Activated T-cell treated with anti-CD3 and anti-CD28 coated beads for 4 hours (primary cell): ENCODE data around the gene GABRB1.

Experiments used
- DNase-seq: peaks from one replicate; pipeline ENCODE4 v3.0.0-alpha.2; 2020

GABRB1 gene

GRCh38 chr4:47410271-47410670 is 378.9 kb downstream of the GABRB1 start:
- DNase-seq: no peak

DNA sequence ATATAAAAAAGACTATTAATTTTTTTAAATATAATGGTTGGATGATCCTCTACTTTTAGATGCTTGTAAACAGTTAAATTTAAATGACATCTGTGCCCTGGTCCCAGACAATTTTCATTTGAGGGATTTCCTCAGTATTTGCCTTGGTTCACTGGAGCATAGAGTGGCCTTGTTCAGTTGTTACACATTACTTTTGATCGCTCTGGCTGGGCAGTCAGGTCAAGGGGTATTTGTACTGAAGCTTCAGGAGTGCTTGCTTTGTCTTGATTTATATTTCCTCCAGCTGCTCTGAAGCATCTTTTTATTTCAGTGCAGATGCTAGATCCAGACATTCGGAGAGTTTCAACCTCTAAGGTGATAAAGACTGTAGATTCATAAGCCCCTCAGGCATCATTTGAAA is 382.2 kb downstream of the GABRB1 start:
- DNase-seq: no peak

- no peak for DNase-seq
Observed at GRCh38 chr4:47415719-47416118, 384.4 kb downstream of the GABRB1 start.

GRCh38 chr4:47418147-47418546 is 386.8 kb downstream of the GABRB1 start:
- no peak for DNase-seq

DNA sequence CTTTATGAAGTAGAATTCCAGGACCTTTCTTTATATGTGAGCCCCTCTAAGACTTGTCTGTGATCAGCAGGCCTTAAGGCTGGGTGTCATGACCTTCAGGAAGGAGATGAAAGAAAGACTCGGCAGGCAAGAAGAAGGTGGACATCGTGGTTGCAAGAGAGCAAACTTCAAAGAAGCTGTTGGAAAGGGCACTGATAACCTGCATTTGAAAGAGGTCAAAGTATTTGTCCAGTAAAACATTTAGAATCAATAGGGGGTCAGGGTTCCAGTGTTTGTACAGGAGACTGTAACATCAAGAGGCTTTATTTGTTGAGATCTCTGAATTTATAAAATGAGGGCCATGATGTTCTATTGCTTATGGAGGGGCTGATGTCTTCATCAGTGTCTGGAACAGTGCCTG is 387.9 kb downstream of the GABRB1 start:
- no peak for DNase-seq

DNA sequence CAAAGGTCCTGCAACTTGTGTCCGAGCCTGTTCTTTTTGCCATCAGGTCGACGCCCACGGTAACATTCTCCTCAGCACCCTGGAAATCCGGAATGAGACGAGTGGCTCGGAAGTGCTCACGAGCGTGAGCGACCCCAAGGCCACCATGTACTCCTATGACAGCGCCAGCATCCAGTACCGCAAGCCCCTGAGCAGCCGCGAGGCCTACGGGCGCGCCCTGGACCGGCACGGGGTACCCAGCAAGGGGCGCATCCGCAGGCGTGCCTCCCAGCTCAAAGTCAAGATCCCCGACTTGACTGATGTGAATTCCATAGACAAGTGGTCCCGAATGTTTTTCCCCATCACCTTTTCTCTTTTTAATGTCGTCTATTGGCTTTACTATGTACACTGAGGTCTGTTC is 394.3 kb downstream of the GABRB1 start:
- no peak for DNase-seq

DNA sequence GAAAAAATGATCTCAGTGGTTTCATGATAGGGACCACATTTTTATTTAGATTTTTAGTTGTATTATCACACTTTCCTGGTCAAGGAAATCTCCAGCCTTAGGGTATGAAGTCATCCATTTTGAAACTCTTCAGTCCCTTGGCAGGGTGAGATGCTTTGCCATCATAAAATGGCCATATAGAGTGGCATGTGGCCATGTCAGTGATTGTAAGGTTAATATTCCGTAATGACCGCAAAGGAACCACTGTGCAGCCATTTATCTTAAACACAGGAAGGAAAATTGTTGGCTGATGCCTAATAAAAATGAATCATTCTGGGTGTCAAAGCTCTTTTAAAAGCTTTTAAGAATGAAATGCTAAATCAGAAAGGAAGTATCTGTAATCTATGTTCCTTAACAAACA is 396.6 kb downstream of the GABRB1 start:
- DNase-seq: no peak

DNA sequence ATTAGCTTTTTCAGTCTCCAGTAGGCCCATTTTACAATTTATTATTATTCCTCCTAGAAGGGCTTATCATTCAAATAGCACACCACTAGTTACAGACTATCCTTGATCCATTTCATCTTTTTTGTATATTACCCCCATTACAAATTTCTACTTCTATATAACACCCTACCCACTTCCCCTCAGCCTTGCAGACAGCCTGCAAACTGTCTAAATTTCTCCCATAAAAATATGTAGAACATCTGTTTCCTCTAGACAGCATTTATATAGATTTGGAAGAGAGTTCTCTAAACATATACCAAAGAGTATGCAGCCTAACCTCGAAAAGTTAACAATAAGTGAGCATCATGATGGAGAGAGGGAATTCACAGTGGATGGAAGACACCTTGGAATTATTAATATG is 401.4 kb downstream of the GABRB1 start:
- DNase-seq: no peak

- DNase-seq: no peak
Observed at GRCh38 chr4:47434931-47435330, 403.6 kb downstream of the GABRB1 start.

DNA sequence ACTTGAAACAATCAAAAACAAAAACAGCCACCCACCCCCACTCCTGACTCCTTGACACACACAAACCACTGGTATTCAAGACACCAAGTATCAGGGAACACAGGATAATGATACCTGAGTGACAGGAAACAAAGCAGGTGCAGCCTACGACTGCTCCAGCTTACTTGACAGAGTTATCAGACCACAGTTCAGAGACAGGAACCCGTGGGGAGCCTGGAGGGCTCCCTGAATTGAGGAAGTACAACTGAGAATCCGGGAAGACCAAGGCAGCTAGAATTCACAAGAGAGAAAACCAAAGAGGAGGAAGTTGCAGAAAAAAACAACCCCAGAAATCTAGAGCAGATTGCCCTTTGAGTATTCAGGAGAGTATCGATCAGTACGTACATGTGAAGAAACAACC is 411.6 kb downstream of the GABRB1 start:
- no peak for DNase-seq

DNA sequence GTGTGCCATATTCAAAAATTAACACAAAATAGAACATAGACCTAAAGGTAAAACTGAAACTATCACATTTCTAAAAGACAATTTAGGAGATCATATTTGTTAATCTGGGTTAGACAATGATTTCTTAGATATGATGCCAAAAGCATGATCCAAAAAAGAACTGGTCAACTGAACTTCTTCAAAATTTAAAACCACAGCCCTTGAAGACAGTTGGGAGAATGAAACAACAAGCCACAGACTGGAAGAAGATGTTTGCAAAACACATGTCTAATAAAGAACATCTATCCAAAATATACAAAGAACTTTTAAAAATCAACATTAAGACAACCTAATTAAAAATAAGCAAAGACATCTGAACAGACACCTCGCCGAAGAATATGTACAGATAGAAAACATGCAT is 412.7 kb downstream of the GABRB1 start:
- DNase-seq: no peak

- no peak for DNase-seq
Observed at GRCh38 chr4:47451657-47452056, 420.3 kb downstream of the GABRB1 start.

GRCh38 chr4:47462799-47463234 is 431.4 kb downstream of the GABRB1 start:
- DNase-seq: no peak

GRCh38 chr4:47463235-47463956 is 432.0 kb downstream of the GABRB1 start, which contains the start of gene COMMD8:
Gene COMMD8 (minus strand): TSS chr4:47463702. CDS start chr4:47463651, 51 bp downstream.
- peak; percentile 96 for DNase-seq

- no peak for DNase-seq
Observed at GRCh38 chr4:47465004-47465403, 433.6 kb downstream of the GABRB1 start.

DNA sequence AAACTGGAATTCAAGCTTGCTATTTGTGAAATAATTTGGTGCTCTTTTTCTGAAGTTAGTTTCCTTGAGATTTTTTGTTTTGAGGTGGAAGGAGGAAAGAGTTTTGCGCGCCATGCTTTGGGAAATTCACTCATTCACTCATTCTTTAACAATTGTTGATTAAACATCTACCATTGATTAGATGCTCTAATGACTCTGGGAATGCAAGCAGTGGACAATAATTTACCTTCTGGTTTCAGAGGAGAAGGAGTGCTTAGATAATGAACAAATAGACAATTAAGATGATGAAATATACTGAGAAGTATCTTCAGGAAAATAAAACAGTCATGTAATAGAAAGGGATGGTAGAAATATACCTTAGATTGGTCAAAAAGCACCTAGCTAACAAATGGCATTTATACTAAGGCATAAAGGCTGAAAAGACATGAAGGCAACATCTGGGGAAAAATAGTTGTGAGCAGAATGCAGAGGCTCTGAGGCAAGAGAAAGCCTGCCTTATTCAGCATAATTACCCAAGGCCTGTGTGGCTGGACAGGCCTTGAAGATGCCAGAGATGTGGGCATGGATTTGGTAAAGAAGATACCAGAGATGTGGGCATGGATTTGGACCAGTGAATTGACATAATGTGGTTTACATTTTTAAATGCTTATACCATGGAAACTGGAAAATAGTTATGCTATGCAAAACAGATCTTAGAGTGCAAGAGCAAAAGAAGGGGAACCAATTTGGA is 434.9 kb downstream of the GABRB1 start:
- no peak for DNase-seq

- DNase-seq: no peak
Observed at GRCh38 chr4:47468706-47469365, 437.5 kb downstream of the GABRB1 start.

- DNase-seq: no peak
Observed at GRCh38 chr4:47469951-47470350, 438.6 kb downstream of the GABRB1 start.

GRCh38 chr4:47471064-47471463 is 439.7 kb downstream of the GABRB1 start:
- DNase-seq: no peak

DNA sequence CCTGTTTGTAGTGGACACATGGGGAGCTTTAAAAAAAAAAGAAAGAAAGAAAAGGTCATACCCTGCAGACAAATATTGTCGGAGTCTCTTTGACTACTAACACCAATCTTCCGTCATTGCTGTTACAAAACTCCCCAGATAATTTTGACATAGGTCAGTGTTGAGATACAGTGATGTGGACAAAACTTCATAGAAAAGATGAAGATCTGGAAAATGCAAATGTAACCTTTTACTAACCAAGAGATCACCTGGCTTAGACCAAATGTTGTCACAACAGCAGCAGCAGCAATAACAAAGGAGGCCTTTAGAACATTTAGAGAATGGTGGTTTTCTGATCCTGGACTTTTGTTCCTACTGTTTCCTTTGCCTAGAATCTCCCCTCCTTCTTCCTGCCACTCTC is 440.2 kb downstream of the GABRB1 start:
- DNase-seq: no peak

DNA sequence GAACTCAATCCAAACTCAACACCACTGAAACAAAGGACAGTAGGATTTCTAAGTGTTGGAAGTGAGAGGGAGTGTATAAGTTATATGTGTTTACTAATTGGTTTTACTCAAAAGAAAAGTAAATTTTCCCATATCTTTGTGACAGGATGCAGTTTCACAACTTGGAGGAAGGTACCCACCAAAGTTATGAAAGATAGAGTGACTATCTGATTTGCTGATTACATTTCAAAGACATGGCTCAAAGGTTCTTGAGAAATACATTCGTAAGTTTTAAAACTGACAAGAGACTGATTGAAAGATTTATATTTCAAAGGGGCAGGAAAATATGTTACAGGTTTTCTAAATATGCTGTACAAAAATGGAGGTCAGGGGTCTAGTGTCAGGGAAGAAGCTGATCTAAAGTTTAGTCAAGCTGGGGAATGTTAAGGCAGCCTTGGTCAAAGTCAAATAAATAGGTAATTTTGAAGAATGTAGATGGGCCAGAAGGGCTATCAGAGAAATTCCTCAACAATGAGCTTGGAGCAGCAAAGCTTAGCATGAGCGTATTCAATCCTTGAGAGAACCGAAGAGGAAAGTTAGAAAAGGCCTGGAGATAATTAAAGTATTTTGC is 441.9 kb downstream of the GABRB1 start:
- DNase-seq: no peak

GRCh38 chr4:47474799-47475198 is 443.4 kb downstream of the GABRB1 start:
- no peak for DNase-seq

DNA sequence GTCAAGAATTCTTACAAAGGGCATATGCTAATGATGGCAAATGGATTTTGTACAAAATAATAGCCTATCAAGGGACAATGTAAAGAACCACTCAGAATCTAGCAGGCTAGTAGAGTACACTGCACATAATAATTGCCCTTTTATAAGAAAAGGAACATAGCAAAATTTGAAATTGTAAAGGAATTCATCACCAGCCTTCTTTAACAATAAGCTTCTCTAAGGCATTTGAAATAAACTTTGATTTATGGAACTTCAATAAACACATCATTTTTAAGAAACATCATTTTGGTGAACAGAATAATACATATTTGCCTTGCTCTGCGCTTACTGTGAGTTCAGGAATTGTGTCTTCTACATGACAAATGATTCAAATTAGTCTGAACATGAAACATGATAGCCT is 444.0 kb downstream of the GABRB1 start:
- DNase-seq: no peak
